HTERT RPE-1 (cell line): ENCODE data around the gene MYH10.

Experiments
- in situ Hi-C: fragments of 300-500 bp; cut with MboI; formaldehyde crosslinking; loops from 4 replicates; pipeline ENCODE4 v1.14.3; 2020; ENCODE audit warnings: low sequenced_read_pairs

Gene MYH10

GRCh38 chr17:8610558-8610957, 20.0 kb downstream of the MYH10 start:
- in situ Hi-C loops, result no loop called here

GRCh38 chr17:8609910-8610309, 20.6 kb downstream of the MYH10 start:
- in situ Hi-C loops, result no loop called here

DNA sequence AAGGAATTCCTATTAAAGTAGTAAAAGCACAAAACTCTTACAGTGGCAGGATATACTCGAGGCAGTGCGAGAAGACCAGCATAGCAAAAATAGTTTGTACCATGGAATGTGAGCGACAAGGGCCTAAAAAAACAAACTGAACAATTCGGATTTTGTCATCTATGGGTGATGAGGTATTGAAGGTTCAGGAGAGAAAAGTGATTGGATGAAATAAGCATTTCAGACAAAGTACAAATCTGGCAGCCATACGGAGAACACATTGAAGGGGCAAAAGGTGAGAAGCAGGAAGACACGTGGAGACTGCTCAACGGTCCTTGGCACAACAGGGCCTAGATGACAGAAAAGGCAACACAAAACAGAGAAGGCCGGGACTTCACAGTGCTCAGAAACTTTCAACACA, 22.5 kb downstream of the MYH10 start:
- in situ Hi-C loops, result no loop called here

- in situ Hi-C loops, result no loop called here
Measured at GRCh38 chr17:8606401-8606800, 24.1 kb downstream of the MYH10 start.

GRCh38 chr17:8602679-8603078, 27.8 kb downstream of the MYH10 start:
- in situ Hi-C loops, result no loop called here

DNA sequence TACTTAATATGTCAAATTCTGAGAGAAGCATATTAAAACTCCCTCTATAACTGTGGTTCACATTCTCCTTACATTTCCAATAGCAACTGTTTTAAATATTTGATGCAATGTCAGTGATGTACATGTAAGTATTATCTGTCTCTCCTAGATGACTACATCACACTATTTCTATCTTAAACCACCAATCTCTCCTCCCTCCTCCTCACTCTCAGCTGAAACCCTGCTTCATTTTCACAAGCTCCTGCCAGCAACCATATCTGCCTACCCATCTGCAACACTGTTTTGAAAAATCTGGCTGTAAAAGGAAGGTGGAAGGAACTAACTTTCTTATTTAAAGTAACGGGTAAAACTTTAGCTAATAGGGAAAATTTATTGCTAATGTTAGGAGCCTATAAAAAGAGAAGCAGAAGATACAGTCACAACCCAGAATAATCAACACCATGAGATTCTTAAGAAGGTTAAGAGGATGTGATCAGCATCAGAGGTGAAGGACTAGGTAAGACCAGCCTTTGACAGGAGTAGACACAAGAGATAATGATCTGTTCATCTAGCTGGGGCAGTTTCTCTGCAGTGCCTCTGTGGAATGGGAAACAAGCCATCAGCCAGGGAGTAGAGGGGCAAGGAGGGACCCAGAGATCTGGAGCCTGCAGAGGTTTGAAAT, 31.0 kb downstream of the MYH10 start:
- in situ Hi-C loops, result no loop called here

DNA sequence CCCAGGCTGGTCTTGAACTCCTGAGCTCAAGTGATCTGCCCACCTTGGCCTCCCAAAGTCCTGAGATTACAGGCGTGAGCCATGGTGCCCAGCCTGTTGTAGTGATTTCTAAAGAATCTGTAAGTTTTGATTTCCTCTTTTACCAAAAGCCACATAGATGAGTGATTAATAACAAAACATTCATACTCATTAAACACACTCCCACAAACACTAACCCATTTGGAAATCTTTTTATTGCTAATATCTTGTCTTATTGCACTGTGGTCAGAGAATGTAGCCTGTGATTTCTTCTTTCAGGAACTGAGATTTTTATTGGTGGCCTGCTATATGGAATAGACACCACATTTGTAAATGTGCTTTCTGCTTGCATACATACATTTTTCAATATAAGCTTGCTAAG, 31.6 kb downstream of the MYH10 start:
- in situ Hi-C loops, result no loop called here

DNA sequence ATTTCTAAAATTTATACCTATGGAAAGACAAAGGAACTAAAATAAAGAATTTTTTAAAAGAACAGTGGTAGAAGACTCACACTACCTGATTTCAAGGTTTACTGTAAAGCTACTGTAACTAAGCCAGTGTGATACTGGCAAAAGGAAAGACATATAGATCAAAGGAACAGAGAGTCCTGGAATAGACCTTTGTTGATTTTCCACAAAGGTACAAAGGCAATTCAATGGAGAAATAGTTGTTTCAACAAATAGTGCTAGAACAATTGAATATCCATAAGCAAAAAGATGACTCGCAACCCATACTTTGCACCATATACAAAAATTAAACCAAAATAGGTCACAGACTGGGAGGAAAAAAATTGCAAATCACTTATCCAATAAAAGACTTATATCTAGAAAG, 36.7 kb downstream of the MYH10 start:
- in situ Hi-C loops, result no loop called here

GRCh38 chr17:8593276-8593675, 37.2 kb downstream of the MYH10 start:
- in situ Hi-C loops, result no loop called here

- in situ Hi-C loops, result no loop called here
Measured at GRCh38 chr17:8588877-8589554, 41.5 kb downstream of the MYH10 start.

DNA sequence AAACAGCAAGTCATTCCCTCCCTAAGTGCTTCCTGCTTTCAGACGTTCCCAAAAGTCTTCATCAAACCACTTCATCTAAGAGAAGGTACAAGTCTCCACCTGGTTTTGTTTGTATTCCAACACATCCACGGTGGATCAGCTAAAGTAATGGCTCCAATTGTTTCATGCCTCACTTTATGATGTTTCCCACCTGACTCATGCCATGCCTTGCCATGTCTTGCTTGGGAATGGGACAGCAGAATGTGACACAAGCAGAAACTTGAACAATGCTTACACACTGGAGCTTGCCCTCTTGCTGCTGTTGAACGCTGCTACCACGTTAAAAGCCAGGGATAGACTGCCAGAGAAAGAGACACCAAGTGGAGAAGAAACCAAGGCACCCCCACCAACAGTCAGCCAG, 43.8 kb downstream of the MYH10 start:
- in situ Hi-C loops, result no loop called here

DNA sequence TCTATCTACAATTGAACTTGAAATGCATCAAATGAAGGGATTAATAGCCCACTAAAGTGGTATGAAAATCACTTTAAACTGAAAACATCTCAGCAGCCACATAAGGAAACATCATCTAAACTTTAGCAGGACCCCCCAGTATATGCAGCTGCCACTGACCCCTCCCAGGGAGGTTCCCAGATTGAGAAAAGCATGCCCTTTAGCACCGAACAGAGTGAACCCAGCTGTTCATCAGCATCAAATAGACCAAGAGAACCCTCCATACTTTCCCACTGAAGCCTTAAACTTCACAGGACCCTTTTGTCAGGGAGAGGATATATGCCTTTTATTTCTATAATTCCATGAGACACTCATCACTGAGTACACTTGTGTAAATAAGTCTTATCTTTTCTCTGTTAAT, 44.6 kb downstream of the MYH10 start:
- in situ Hi-C loops, result no loop called here

GRCh38 chr17:8583954-8584353, 46.6 kb downstream of the MYH10 start:
- in situ Hi-C loops, result no loop called here

DNA sequence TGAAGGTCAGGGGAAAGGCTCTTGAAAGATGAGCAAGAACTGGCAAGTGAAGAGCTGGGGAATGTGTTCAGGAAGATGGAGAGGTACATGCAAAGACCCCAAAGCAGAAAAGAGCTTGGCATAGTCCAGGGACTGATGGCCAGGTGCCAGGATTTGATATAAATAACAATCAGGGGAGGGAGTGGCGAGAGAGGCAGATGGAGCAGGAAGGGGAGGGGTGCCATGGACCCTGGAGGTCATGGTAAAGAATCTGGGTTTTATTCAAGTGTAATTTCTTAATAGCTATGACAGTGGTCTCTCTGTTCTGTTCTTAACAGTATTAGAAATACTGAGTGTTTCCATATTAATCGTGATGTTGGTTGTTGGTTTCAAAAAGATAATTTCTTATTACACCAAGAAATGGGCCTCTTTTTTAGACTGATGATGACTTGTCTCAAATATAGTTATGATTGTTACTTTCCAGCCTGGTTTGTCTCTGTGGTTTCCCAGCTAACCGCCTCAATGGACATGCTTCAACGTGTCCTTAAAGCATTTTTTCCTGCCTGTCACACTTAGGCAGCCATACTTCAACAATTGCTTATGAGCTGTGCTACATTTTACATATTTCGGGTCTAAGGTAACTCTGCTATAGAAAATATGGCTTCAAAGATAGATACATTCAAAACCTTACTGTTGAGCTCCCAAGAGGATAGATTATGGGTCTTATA, 49.4 kb downstream of the MYH10 start:
- in situ Hi-C loops, result no loop called here

DNA sequence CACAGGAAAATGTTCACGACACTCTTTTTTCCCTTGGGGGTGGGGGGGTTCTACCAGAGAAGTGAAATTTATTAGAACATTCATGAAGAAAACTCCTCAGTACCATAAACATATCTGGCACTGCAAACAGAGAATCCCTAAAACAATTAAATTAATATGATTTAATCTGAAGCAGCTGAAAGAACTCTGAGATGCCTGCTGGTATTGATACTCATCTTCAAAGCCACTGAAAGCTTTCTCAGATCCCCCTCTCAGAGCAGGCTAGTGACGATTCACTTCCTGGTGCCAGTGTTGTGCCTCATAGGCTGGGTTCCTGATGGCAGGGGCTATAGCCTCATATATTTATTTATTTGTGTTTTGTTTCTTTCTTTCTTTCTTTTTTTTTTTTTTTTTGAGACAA, 52.7 kb downstream of the MYH10 start:
- in situ Hi-C loops, result no loop called here

DNA sequence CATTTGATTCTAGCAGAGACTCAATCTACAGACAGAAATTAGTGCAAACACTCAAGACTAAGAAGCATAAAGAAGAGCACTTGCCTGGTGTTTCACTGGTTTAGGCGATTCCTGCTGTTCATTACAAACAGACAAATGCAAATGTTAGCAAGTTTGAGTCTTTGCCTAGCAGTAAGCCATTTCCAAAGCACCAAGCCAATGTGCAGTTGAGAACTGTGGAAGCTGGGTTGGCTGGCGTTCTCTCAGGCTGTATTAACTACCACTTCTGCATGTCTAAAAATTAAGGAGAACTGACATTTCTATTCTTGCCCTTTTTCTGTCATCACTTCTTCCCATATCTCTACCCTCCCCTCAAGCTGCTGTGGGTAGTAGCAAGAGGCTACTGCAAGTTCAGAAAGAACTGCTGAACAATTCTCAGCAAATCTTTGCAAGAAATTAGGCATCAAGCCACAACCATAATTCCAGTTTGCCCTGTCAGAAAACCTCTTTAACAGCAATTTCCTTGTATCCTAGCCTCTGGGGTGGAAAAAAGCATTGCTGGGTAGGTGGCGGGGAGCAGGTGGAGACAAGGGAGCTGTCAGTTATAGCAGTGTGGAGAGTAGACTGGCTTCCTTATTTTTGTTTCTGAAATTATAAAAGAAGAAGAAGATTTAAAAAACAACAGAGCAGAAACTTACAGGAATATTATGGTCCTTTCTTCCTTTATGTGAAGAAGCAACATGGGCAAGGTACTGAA, 53.8 kb downstream of the MYH10 start:
- in situ Hi-C loops, result no loop called here

DNA sequence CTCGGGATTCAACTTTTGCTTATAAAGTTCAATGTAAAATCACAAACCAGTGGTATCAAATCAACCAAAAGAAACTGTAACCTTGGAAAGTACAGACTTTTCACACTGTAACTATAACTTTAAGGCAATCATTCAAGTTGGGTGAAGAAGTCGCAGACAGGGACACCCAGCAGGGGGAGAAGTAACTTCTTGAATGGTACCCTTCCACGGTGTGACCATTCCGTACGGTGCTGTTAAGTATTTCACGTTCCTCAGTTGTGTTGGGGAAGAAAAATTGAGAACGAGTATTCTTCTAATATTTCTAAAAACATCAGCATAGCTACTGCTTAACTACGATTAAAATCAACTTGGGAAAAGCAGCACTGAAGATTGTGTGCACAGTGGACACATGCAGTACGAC, 55.8 kb downstream of the MYH10 start:
- in situ Hi-C loops, result no loop called here

DNA sequence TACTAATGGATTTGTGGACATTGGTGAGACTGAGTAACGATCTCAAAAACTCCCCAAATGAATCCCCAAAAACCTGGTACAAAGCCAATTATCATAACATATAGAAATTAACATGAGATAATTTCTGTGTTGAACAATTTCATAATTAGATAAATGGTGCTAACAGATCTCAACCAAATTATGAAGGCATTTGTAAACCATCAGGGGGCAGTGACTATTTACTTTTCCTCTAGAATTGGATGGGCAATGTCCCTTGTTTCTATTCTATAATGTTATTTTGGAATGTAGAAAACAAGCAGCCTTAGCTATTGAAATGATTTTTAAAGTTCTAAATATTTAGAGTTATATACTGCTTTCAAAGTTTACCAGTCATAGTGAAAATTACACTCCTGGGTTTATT, 57.8 kb downstream of the MYH10 start:
- in situ Hi-C loops, result no loop called here

GRCh38 chr17:8563981-8564602, 66.4 kb downstream of the MYH10 start:
- in situ Hi-C loops, result no loop called here

GRCh38 chr17:8563024-8563776, 67.3 kb downstream of the MYH10 start:
- in situ Hi-C loops, result no loop called here
